Measurements from ENCODE around the gene FOXN4.

Gene FOXN4

DNA sequence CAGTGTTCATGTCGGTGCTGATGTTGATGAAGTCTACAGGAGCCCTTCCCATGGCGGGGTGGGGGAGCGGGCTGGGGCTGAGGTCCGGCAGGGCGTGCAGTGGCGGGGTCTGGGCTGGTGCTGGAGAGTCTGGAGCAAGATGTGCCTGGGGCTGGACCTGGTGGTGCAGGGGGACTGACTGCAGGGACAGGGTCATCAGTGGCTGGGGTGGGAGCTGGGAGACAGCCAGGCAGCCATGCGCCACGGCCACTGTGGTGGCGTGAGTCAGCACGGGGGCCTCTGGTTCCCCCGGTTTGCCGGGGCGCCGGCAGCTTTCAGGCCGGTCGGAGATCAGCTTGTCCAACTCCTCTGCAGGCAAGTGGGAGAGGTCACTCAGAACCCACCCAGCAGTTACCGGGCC, 27.6 kb downstream of the FOXN4 start:
- no peak for DNase-seq (ENCODE audit: low read depth in 2 of 2)

GRCh38 chr12:109279525-109279924, 29.6 kb downstream of the FOXN4 start:
- no peak for DNase-seq (ENCODE audit: low read depth in 2 of 2)

- no peak for DNase-seq (ENCODE audit: low read depth in 2 of 2)
Measured at GRCh38 chr12:109278912-109279311, 30.2 kb downstream of the FOXN4 start.

DNA sequence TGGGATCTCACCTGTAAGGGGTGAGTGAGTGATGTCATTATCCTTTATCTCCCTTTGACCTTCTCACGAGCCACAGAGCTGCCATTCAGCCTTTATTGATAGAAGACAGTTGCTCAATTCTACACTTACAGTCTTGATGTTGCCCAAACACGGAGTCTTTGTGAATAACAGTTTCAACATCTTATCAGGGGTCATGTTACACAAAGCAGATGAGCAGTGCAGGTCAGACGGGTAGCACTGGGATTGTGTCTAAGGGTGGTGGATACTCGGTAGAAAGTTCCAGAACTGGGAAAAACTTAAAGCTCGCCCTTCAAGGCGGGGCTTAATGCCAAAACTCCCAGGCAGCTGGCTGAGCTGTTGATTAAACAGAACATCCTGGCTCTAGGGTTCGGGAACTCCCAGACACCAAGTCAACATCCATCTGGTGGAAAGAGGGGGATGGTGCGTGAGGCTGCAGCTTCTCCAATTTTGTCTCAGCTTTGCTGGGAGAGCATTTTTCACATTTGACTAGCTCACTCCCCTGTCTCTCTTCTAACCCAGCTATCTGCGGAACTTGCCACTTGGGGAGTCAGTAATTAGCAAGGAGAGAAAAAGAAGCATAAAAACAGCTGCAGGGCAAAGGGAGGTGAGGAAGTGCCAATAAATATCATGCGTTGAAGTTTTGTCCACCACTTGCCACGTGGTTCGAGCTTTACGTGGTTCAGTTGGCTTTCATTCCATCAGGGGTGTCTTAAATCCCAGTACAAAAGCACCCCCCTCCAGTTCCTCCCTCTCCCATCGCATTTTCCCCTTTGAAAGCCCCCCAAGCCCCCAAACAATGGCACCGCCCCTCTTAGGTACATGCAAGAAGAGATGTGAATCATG, 31.0 kb downstream of the FOXN4 start:
- no peak for DNase-seq (ENCODE audit: low read depth in 2 of 2)

DNA sequence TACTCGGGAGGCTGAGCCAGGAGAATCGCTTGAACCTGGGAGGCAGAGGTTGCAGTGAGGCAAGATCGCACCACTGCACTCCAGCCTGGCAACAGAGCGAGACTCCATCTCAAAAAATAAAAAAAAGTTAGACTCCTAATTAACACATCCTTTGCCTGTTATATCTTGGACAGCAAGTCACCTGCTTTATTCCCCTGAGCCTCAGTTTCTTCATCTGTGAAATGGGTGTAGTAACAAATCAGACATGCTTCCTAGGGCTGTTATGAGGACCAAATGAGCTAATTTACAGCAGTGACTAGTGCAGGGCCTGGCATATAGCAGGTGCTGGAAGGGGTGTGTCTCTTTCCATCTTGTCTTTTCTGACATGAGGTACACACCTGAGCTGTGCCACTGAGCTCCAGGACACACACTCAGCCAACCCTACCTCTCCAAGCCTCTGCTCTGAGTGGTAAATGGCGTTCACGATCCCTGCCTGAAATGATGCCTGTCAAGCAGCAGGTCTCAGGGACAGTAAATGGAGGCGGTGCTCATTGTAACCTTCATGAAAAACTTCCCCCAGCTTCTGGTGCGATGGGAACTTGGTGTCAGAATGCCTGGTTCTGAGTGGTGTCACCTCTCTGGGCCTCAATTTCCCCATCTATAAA, 31.7 kb downstream of the FOXN4 start:
- DNase-seq (ENCODE audit: low read depth in 2 of 2), result no peak

GRCh38 chr12:109276160-109276559, 32.9 kb downstream of the FOXN4 start:
- no peak for DNase-seq (ENCODE audit: low read depth in 2 of 2)

DNA sequence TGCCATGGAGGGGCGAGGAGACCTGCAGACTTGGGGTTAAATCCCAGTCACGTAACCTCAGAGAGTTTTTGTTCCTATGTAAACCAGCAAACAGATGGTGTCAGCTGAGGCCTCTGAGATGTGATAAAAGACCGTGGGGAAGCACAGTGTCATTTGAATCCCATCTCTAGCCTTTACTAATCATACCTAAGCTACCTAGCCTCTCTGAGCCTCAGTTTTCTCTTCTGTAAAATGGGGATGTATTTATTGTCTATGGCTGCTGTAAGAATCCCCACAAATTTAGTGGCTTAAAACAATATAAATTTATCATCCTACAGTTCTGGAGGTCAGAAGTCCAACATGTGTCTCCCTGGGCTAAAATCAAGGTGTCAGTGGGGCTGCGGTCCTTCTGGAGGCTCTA, 33.9 kb downstream of the FOXN4 start:
- DNase-seq (ENCODE audit: low read depth in 2 of 2), result no peak

- no peak for DNase-seq (ENCODE audit: low read depth in 2 of 2)
Measured at GRCh38 chr12:109274381-109274780, 34.7 kb downstream of the FOXN4 start.

GRCh38 chr12:109273354-109273753, 35.7 kb downstream of the FOXN4 start:
- no peak for DNase-seq (ENCODE audit: low read depth in 2 of 2)

DNA sequence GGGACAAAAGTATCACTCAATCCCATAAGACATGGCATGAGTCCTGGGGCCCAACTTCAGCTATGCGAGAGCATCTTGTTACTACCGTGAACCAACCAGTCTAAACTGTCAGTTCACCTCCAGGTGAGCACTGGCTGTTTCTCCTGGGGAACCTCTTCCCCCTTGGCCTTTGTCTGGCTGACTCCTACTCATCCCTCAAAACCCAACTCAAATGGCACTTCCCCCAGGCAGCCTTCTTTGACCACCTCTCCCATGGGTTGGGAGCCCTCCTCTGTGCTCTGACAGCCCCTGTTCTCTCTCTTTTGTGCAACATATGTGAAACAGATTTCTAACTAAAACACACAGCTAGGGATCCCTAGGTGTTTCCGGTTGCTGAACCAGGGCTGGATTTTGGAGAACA, 37.7 kb downstream of the FOXN4 start:
- DNase-seq (ENCODE audit: low read depth in 2 of 2), result no peak

DNA sequence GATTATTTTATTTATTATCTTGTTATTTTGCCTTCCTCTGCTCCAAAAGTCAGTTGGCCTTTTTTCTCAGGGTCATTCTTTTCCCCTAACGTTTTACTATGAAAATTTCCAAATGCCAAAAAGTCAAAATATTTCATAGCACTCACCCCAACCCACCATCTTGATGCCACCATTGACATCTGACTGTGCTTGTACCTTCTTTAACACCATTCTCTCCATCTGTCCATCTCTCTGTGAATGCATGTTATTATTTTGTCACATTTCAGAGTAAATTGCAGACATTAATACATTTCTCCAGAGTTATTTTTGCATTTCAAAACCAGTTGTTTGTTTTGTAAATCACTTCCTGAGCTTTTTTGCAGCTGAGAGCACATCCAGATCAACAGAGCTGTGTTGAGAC, 38.6 kb downstream of the FOXN4 start:
- DNase-seq (ENCODE audit: low read depth in 2 of 2), result no peak

DNA sequence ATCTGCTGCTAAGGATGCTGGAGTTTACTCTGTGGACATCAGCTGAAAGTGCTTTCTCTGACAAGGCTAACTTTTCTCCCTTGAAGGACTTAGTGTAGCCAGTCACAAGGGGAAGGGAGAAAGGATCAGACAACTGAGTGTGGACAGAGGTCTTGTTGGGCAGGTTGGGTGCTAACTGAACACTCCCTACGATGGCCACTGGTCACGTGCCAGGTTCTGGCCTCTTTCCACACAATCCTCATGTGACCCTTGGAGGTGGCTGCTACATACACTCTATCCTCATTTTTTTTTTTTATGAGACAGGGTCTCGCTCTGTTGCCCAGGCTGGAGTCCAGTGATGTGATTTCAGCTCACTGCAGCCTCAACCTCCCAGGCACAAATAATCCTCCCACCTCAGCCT, 39.7 kb downstream of the FOXN4 start:
- no peak for DNase-seq (ENCODE audit: low read depth in 2 of 2)

- no peak for DNase-seq (ENCODE audit: low read depth in 2 of 2)
Measured at GRCh38 chr12:109268896-109269295, 40.2 kb downstream of the FOXN4 start.

GRCh38 chr12:109267361-109267760, 41.7 kb downstream of the FOXN4 start:
- no peak for DNase-seq (ENCODE audit: low read depth in 2 of 2)

- no peak for DNase-seq (ENCODE audit: low read depth in 2 of 2)
Measured at GRCh38 chr12:109266106-109266879, 42.8 kb downstream of the FOXN4 start.

GRCh38 chr12:109264943-109265650, 44.0 kb downstream of the FOXN4 start:
- no peak for DNase-seq (ENCODE audit: low read depth in 2 of 2)

DNA sequence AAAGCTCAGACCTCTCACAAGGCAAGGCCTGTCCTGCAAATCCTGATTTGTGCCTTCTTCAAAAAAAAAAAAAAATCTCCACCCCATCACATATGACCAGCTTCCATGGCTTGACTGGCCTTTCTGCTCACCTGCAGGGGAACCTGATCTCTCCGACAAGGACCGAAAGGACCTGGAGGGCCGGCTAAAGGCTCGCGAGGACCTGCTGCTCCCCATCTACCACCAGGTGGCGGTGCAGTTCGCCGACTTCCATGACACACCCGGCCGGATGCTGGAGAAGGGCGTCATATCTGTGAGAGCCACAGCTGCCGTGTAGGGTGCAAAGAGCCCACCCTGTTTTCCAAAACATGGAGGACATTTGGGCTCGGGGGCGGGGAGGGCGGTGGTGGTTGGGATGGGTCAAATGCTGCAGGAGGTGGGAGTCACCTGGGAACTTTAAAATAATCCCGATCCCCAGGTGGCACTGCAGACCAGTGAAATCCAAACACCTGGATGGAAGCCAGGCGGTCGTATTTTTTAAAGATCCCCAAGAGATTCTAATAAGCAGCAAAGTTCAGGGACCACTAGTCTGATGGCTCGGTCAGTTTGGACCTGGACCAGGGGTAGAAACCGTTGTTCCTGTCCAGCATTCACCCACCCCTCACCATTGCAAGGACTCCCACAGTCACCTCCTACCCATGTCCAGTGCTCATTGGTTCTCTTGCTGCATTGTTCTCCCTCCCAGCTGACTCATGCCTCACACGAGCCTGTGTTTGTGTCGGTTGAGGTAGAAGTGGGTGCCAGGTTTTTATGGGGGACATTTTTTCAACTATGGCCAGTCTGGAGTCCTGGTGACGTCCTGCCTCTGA, 44.8 kb downstream of the FOXN4 start:
- DNase-seq (ENCODE audit: low read depth in 2 of 2), result peak; percentile 35 to 40

DNA sequence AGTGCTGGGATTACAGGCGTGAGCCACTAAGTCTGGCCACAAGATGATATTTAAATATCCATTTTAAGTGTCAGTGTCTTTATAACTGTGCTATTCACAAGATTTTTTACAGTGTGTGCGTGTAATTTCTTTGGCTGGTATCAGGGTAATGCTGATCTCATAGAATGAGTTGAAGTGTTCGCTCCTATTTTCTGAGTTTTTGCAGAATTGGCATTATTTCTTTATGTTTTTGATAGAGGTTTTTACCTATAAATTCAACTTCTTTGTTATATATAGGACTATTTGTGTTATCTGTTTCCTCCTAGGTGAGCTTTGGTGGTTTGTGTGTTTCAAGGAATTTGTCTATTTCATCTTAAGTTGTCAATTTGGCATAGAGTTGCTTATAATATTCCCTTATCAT, 45.6 kb downstream of the FOXN4 start:
- DNase-seq (ENCODE audit: low read depth in 2 of 2), result no peak

DNA sequence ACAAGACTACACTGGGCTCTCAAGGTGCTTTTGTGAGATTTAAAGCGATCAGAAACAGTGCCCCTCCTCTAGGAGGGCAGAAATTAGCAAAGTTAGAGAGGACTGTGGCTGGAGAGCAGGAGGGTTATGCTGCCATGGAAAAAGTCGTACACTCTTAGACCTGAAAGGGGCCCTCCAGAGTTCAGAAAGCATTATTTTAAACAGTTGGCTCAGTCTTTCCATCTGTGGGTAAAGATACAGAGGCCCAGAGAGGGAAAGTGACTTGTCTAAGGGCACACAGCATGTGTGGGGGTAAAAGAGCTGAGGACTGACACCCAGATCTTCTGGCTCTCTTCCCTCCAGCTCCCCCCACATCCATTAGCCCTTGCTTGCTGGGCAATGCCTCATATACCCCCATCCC, 47.1 kb downstream of the FOXN4 start:
- DNase-seq (ENCODE audit: low read depth in 2 of 2), result no peak

DNA sequence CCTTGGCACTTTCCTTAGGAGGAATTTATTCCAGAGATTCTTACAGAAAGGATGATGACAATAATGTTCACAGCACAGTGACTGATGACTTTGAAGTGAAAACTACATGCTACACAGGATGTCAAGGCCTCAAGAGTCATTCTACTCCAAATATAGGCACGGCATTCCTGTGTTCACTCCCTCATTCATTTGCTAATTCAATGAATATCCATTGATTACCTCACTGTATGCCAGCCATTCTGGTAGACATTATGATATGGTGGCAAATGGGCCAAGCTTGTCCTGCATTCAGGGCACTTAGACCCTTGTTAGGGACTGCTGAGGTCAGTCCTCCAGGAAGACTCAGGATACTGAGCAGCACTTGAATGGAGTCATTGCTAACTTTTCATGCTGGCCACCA, 48.0 kb downstream of the FOXN4 start:
- no peak for DNase-seq (ENCODE audit: low read depth in 2 of 2)

GRCh38 chr12:109259545-109259895, 49.6 kb downstream of the FOXN4 start:
- DNase-seq (ENCODE audit: low read depth in 2 of 2), result no peak

Measured in stimulated activated CD8-positive, alpha-beta memory T cell treated with anti-CD3 and anti-CD28 coated beads, Interleukin-2, amount 100 ng/mL, for 48 hours (primary cell).